Keratinocyte (primary cell): Measurements from ENCODE around the gene PRKN. TPM values are rescaled to one million over a fixed set of nuclear protein-coding genes. Genes with fewer than 3 reads are reported as not detected.

ENCODE experiments used
- DNase-seq: peaks from one replicate; pipeline ENCODE4 v3.0.0-alpha.2; 2011; ENCODE audit warnings: low read depth, missing footprints, low spot score
- FAIRE-seq: peaks from 2 replicates; lab custom pipeline; 2011; peaks lifted over from hg19 to GRCh38; lab: Jason Lieb, UNC
- H2AFZ ChIP-seq: 2 replicates; pipeline ENCODE4 v1.6.0; 2012; ENCODE audit warnings: low read length, control low read depth, inconsistent platforms; ENCODE audit not compliant: control insufficient read depth
- H3K27ac ChIP-seq: 2 replicates; pipeline ENCODE4 v1.5.1; 2011; ENCODE audit warnings: low read length; ENCODE audit not compliant: control insufficient read depth, insufficient read depth
- H3K27me3 ChIP-seq: 3 replicates; pipeline ENCODE4 v1.6.0; 2011; ENCODE audit warnings: low read length; ENCODE audit not compliant: control insufficient read depth, insufficient read depth; ENCODE audit errors: extremely low read depth
- H3K36me3 ChIP-seq, 2 experiments: 2 replicates in 1 of 2; 3 replicates in 1 of 2; pipeline ENCODE4 v1.5.1; 2011; ENCODE audit warnings: low read length in 2 of 2, mild to moderate bottlenecking in 1 of 2; ENCODE audit not compliant: control insufficient read depth in 2 of 2, insufficient read depth in 2 of 2; ENCODE audit errors: extremely low read depth in 1 of 2
- H3K4me1 ChIP-seq: 3 replicates; pipeline ENCODE4 v1.5.1; 2011; ENCODE audit warnings: low read length; ENCODE audit not compliant: control insufficient read depth, insufficient read depth; ENCODE audit errors: extremely low read depth
- H3K4me2 ChIP-seq: 3 replicates; pipeline ENCODE4 v1.6.0; 2011; ENCODE audit warnings: low read depth, low read length; ENCODE audit not compliant: control insufficient read depth, insufficient read depth; ENCODE audit errors: extremely low read depth
- H3K4me3 ChIP-seq, 3 experiments: fragments of 200-600 bp in 1 of 3; sonication (generic) in 1 of 3; 2 replicates in 2 of 3; 3 replicates in 1 of 3; pipeline ENCODE4 v1.5.1; 2011 to 2016; ENCODE audit warnings: low read length in 3 of 3, mild to moderate bottlenecking in 3 of 3, control low read depth in 2 of 3, inconsistent platforms in 1 of 3, low read depth in 1 of 3, mixed read lengths in 1 of 3, mixed run types in 1 of 3, moderate library complexity in 1 of 3; ENCODE audit not compliant: control insufficient read depth in 2 of 3, insufficient read depth in 2 of 3; ENCODE audit errors: extremely low read depth in 1 of 3
- H3K79me2 ChIP-seq: 2 replicates; pipeline ENCODE4 v1.6.0; 2012; ENCODE audit warnings: low read length; ENCODE audit not compliant: control insufficient read depth, insufficient read depth
- H3K9ac ChIP-seq: 3 replicates; pipeline ENCODE4 v1.6.0; 2011; ENCODE audit warnings: low read length; ENCODE audit not compliant: control insufficient read depth, insufficient read depth; ENCODE audit errors: extremely low read depth
- H3K9me1 ChIP-seq: 3 replicates; pipeline ENCODE4 v1.6.0; 2011; ENCODE audit warnings: low read length; ENCODE audit not compliant: control insufficient read depth, insufficient read depth; ENCODE audit errors: extremely low read depth
- H3K9me3 ChIP-seq: 2 replicates; pipeline ENCODE4 v1.5.1; 2012; ENCODE audit warnings: low read depth, low read length; ENCODE audit not compliant: control insufficient read depth
- H4K20me1 ChIP-seq: 3 replicates; pipeline ENCODE4 v1.6.0; 2011; ENCODE audit warnings: low read length; ENCODE audit not compliant: control insufficient read depth, insufficient read depth; ENCODE audit errors: extremely low read depth
- CTCF ChIP-seq, 3 experiments: IDR thresholded peaks in 1 of 3; conservative IDR thresholded peaks in 1 of 3; optimal IDR thresholded peaks in 1 of 3; 2 replicates in 2 of 3; 3 replicates in 1 of 3; pipeline versions ENCODE3 to v1.5.1; 2011; ENCODE audit warnings: low read length in 3 of 3, mild to moderate bottlenecking in 3 of 3, moderate library complexity in 2 of 3, control low read depth in 1 of 3, inconsistent platforms in 1 of 3; ENCODE audit not compliant: insufficient read depth in 2 of 3; ENCODE audit errors: extremely low read depth in 1 of 3
- EZH2 ChIP-seq: IDR thresholded peaks from one replicate; pipeline ENCODE4 v1.6.1; 2012; ENCODE audit warnings: inconsistent platforms, mild to moderate bottlenecking, low read length, moderate library complexity
- dilution Hi-C: fragments of 300-500 bp; cut with MboI; formaldehyde crosslinking; loops from one replicate; pipeline ENCODE4 v1.7.0; 2020; ENCODE audit warnings: low sequenced_read_pairs; ENCODE audit not compliant: extremely low pct_ligation_motif_present
- polyA plus RNA-seq, 5 experiments: library from polyadenylated mRNA; depleted of rRNA in 3 of 5; stranded (reverse) in 3 of 5; stranded (forward) in 1 of 5; unstranded in 1 of 5; fragments of >200 nt; gene quantifications; 1 replicate in 1 of 5; 2 replicates in 3 of 5; 3 replicates in 1 of 5; pipeline versions ENCODE4 v1.2.1 to v1.2.3, GENCODE V29; 2011 to 2012; ENCODE audit warnings: missing spikeins in 2 of 5, low read depth in 1 of 5, low replicate concordance in 1 of 5

The PRKN gene
- polyA plus RNA-seq, 1 donor (not counting 4 experiments of a cell fraction or from before 2014, with no cell fraction given), result 0.67 TPM

- H4K20me1 ChIP-seq, result no peaks in the 10 kb centered on the region
- dilution Hi-C loops, result no loop called here
- no peak overlapping the region for H3K27ac ChIP-seq
- H3K4me1 ChIP-seq, result no peaks in the 10 kb centered on the region
- no peak for DNase-seq
- H3K79me2 ChIP-seq, result no peaks in the 10 kb centered on the region
- no peaks in the 10 kb centered on the region for H3K9me1 ChIP-seq
- TF ChIP-seq EZH2, result no peak
- TF ChIP-seq CTCF (optimal IDR thresholded peaks at IDR 0.05 in 1 of 3, IDR thresholded peaks at IDR 0.05 in 1 of 3, conservative IDR thresholded peaks at IDR 0.05 in 1 of 3; ENCODE audit: extremely low read depth in 1 of 3, insufficient read depth in 2 of 3, low read length in 3 of 3), result no peak
- no peaks in the 10 kb centered on the region for H3K9me3 ChIP-seq
- no peak overlapping the region for H2AFZ ChIP-seq
- no peak overlapping the region for H3K4me3 ChIP-seq
- FAIRE-seq, result no peak
- no peak overlapping the region for H3K4me2 ChIP-seq
- no peaks in the 10 kb centered on the region for H3K36me3 ChIP-seq
- no peaks in the 10 kb centered on the region for H3K27me3 ChIP-seq
- H3K9ac ChIP-seq, result no peak overlapping the region
These were observed 1375.7 kb downstream of the PRKN start for GRCh38 chr6:161351858-161352257.

- no peaks in the 10 kb centered on the region for H3K27me3 ChIP-seq
- H3K79me2 ChIP-seq, result no peaks in the 10 kb centered on the region
- no peaks in the 10 kb centered on the region for H3K9me3 ChIP-seq
- H3K4me3 ChIP-seq, result no peak overlapping the region
- TF ChIP-seq EZH2, result no peak
- no peak for TF ChIP-seq CTCF (optimal IDR thresholded peaks at IDR 0.05 in 1 of 3, IDR thresholded peaks at IDR 0.05 in 1 of 3, conservative IDR thresholded peaks at IDR 0.05 in 1 of 3; ENCODE audit: extremely low read depth in 1 of 3, insufficient read depth in 2 of 3, low read length in 3 of 3)
- DNase-seq, result no peak
- H3K4me1 ChIP-seq, result no peaks in the 10 kb centered on the region
- no peaks in the 10 kb centered on the region for H3K36me3 ChIP-seq
- no peak overlapping the region for H3K27ac ChIP-seq
- no peak overlapping the region for H3K9ac ChIP-seq
- H2AFZ ChIP-seq, result no peak overlapping the region
- dilution Hi-C loops, result no loop called here
- H4K20me1 ChIP-seq, result no peaks in the 10 kb centered on the region
- no peak for FAIRE-seq
- H3K9me1 ChIP-seq, result no peaks in the 10 kb centered on the region
- H3K4me2 ChIP-seq, result no peak overlapping the region
These were observed 1377.7 kb downstream of the PRKN start for GRCh38 chr6:161349886-161350285.
